Left ventricle myocardium superior (tissue), 1 donor: ENCODE measurements around the gene MSL2. TPM values are rescaled to one million over a fixed set of nuclear protein-coding genes. Genes with fewer than 3 reads are reported as not detected.
"Not testable (repeated sequence)": the region's sequence is repeated elsewhere in the genome, so short reads cannot be mapped to it uniquely, and the experiment has no call there.

Source experiments
- ATAC-seq: fragments of 200-7000 bp; cut with Tn5 transposase; one replicate; pipeline ENCODE4 v1.9.1; 2020; ENCODE audit warnings: mild to moderate bottlenecking, moderate library complexity
- DNase-seq: peaks from one replicate; pipeline ENCODE4 v3.0.0-alpha.2; 2020
- intact Hi-C: fragments of 100-400 bp; cut with micrococcal nuclease; formaldehyde crosslinking; loops from one replicate; pipeline ENCODE4 v1.11.0; 2022
- long read RNA-seq: library from polyadenylated mRNA; unstranded; transcript quantifications from one replicate; pipeline ENCODE4 v2.0.0, GENCODE V29; 2021
- total RNA-seq: library from RNA; stranded (reverse); fragmentation: NEBNext Ultra II Directional; extraction: Animal tissue kit (Norgen Biotek cat#: 25700); gene quantifications from one replicate; pipeline ENCODE4 v1.2.1, GENCODE V29; 2021
- donor health status: DM: no; HTN: yes; CAD: no; lungs with severe emphysema.

Gene MSL2, protein sequence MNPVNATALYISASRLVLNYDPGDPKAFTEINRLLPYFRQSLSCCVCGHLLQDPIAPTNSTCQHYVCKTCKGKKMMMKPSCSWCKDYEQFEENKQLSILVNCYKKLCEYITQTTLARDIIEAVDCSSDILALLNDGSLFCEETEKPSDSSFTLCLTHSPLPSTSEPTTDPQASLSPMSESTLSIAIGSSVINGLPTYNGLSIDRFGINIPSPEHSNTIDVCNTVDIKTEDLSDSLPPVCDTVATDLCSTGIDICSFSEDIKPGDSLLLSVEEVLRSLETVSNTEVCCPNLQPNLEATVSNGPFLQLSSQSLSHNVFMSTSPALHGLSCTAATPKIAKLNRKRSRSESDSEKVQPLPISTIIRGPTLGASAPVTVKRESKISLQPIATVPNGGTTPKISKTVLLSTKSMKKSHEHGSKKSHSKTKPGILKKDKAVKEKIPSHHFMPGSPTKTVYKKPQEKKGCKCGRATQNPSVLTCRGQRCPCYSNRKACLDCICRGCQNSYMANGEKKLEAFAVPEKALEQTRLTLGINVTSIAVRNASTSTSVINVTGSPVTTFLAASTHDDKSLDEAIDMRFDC
- 23.2 TPM for total RNA-seq
- long read RNA-seq, full-length matches to known transcripts, result 5 of 10 reads
- long read RNA-seq, partial matches to known transcripts, result 0 of 10 reads
- long read RNA-seq, other reads (novel, unspliced or antisense), result 5 of 10 reads

DNA sequence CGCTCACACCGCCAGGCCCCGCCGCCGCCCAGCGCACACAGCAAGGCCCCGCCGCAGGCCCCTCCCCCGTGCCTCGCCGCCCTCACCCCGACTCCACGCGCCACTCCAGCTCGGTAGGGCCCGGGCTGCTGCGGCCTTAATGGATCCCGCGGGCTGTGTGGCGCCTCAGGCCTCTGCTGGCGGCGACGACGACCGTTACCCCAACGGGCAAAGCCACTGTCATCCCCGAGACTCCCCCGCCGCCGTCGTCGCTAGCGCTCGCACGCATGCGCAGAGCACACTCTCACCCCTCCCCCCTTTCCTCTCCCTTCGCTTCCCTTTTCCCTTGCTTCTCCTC, at the start of gene MSL2:
MSL2 (minus strand) TSS at position 272 of the 337 bp plus-strand sequence. CDS start 1,222 bp downstream, outside the sequence.
- peak; percentile 54 for ATAC-seq
- no peak for DNase-seq
- intact Hi-C loops, result no loop called here

DNA sequence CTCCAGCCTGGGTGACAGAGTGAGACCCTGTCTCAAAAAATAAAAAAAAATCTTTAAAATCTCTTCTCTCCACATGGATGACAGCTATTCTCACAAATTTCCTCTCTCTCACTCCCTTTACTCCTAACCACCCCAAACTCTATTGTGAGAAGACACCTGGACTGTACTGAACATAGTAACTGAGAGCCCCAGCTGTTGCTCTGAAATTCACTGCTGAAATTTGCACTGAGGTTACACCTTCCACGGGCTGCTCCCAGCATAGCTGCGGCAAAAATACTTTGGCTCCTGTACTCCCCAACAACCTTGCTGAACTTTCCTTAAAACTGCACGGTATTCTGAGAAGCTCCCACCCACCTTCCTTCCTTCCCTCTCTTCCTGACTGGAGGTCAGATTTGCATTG, 49.6 kb upstream of the MSL2 start:
- ATAC-seq (no peak), DNase-seq (no peak)
- intact Hi-C loops, result no loop called here

GRCh38 chr3:136239094-136239493, 43.0 kb upstream of the MSL2 start:
- intact Hi-C loops, result no loop called here
- no peak for ATAC-seq
- DNase-seq, result no peak

GRCh38 chr3:136237961-136238649, 42.0 kb upstream of the MSL2 start:
- DNase-seq (no peak), ATAC-seq (no peak)
- intact Hi-C loops, result no loop called here

- DNase-seq (no peak), ATAC-seq (no peak)
- intact Hi-C loops, result no loop called here
These were observed 41.0 kb upstream of the MSL2 start for GRCh38 chr3:136237103-136237502.

- no peak for DNase-seq
- intact Hi-C loops, result no loop called here
- ATAC-seq, result no peak
These were observed 40.0 kb upstream of the MSL2 start for GRCh38 chr3:136236109-136236508.

DNA sequence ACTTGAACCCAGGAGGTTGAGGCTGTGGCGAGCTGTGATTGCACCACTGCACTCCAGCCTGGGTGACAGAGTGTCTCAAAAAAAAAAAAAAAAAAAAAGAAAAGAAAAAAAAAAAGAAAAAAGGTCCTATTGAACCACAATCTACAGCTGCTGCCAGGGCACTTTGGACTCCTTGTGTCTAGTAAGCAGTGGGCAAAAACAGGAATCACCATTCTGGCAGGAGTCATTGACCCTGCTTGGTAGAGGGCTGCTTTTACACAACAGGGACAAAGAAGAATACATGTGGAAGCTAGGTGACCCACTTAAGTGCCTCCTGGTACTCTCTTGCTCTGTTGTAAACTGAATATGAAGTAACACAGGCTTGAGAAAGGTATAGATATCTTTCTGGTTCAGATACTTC, 39.4 kb upstream of the MSL2 start:
- intact Hi-C loops, result no loop called here
- DNase-seq, result no peak
- ATAC-seq, result no peak

- no peak for DNase-seq
- intact Hi-C loops, result no loop called here
- no peak for ATAC-seq
These were observed 36.3 kb upstream of the MSL2 start for GRCh38 chr3:136232413-136232812.

- ATAC-seq, result not testable (repeated sequence)
These were observed 26.6 kb upstream of the MSL2 start for GRCh38 chr3:136222746-136223145.

GRCh38 chr3:136211547-136211946, 15.4 kb upstream of the MSL2 start:
- no peak for ATAC-seq
- intact Hi-C loops, result no loop called here
- no peak for DNase-seq

More at GRCh38 chr3:136222746-136223145, 26.6 kb upstream of the MSL2 start:
- DNase-seq, intact Hi-C loops: not testable (repeated sequence)

DNA sequence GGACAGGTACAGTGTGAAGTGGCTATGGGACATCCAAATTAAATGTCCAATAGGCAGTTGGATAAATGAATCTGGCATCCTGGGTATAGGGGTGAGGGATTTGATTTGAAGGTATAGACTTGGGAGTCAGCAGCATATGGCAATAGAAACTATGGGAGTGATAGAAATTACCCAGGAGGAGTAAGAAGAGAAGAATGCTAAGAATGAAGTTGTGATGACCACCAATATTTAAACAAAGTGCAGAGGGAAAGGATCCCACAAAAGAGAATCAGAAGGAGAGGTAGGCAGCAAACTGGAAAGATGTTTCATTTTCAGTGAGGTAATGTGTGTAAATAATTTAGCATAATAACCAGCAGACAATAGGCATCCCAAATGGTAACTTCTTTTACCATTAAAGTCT, 13.8 kb upstream of the MSL2 start:
- ATAC-seq (no peak), DNase-seq (no peak)
- intact Hi-C loops, result loop anchor here (10.0 kb wide), 1 partner anchor 45 kb away; the partner anchor contains the start of gene PCCB

GRCh38 chr3:136207489-136208115, 11.5 kb upstream of the MSL2 start:
- DNase-seq, result no peak
- no peak for ATAC-seq
- intact Hi-C loops, result loop anchor here (10.0 kb wide), 1 partner anchor 47 kb away; the partner anchor contains the start of gene PCCB

DNA sequence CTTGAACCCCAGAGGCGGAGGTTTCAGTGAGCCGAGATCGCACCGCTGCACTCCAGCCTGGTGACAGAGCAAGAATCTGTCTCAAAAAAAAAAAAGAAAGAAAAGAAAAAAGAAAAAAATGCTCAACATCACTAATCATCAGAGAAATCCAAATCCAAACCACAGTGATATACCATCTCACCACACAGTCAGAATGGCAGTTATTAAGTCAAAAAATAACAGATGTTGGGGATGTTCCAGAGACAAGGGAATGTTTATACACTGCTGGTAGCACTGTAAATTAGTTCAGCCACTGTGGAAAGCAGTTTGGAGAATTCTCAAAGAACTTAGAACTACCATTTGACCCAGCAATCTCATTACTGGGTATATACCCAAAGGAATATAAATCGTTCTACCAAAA, 3.1 kb upstream of the MSL2 start:
- DNase-seq, intact Hi-C loops, ATAC-seq: not testable (repeated sequence)

DNA sequence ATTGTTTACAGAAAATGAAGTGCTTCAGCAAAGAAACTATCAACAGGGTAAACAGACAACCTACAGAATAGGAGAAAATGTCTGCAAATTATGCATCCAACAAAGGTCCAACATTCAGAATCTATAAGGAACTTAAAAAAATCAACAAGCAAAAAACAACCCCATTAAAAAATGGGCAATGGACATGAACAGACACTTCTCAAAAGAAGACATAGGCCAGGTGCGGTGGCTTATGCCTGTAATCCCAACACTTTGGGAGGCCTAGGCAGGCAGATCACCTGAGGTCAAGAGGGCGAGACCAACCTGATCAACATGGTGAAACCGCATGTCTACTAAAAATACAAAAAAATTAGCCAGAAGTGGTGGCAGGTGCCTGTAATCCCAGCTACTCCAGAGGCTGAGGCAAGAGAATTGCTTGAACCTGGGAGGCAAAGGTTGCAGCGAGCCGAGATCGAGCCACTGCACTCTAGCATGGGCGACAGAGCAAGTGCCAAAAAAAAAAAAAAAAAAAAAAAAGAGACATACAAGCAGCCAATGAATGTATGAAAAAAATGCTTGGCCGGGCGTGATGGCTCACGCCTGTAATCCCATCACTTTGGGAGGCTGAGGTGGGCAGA, 2.4 kb upstream of the MSL2 start:
- ATAC-seq, DNase-seq, intact Hi-C loops: not testable (repeated sequence)

DNA sequence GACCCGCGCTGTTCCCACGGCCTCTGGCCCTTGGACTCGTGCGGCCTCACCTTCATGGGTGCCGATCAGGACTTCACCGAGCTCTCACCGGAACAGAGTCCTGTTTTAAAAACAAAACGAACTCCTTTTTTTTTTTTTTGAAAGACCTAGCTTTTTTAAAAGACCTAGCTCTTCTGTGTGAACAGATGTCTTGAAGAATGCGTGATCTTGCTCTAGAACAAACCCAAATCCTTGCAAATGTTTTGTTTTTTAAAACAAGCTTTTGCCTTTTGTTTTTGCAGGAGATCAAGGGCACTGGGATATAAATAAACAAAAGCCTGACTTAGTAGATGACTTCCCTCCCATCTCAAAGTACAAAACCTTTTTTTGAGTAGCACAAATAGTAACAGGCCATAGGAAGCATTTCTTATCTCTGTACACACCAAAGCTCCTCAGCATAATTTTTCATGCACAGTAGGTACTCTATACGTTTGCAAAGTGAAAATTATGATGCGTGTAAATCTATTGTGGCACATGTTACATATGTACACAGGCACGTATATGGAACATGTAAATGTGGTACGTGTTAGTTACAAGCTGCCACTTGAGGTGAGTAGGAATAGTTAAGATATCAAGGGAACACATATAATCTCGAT, 1.1 kb upstream of the MSL2 start:
- no peak for ATAC-seq
- DNase-seq, result no peak
- intact Hi-C loops, result no loop called here

DNA sequence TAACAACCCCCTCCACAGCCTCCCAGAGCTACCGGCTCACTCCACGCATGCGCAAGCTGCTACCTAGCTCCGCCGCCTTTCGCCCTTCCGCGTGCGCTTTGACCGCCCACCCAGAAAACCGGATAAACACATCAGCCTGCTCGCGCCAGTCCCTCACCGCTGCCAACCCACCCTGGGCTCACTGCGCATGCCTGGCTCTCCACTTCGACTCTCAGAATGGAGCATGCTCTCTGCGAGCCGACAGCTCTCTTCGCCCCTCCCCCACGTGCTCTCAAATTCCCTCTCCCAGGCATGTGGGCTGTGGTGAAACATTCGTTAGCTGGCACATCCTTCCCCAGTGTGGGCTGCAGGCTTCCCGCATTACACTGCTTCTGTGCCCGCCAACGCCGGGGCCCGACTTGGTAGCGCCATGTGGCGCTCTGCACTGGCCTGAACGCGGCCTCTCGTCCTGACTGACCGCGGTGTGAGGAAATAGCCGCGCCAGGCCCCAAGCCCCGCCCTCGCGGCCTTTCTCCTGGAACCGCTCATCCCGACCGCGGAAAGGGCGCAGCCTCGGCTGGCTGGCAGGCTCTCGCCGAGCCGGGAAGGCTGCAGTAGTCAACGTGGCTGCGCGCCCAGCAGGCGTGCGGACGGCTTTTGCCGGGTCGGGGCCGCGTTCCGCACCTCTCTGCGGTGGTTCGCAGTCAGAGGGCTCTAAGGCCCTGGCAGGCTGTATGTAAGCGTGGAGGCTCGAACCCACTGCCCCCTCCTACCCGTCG, 445 bp upstream of the MSL2 start:
- DNase-seq, result peak; percentile 99
- intact Hi-C loops, result no loop called here
- peak; percentile 89 for ATAC-seq

DNA sequence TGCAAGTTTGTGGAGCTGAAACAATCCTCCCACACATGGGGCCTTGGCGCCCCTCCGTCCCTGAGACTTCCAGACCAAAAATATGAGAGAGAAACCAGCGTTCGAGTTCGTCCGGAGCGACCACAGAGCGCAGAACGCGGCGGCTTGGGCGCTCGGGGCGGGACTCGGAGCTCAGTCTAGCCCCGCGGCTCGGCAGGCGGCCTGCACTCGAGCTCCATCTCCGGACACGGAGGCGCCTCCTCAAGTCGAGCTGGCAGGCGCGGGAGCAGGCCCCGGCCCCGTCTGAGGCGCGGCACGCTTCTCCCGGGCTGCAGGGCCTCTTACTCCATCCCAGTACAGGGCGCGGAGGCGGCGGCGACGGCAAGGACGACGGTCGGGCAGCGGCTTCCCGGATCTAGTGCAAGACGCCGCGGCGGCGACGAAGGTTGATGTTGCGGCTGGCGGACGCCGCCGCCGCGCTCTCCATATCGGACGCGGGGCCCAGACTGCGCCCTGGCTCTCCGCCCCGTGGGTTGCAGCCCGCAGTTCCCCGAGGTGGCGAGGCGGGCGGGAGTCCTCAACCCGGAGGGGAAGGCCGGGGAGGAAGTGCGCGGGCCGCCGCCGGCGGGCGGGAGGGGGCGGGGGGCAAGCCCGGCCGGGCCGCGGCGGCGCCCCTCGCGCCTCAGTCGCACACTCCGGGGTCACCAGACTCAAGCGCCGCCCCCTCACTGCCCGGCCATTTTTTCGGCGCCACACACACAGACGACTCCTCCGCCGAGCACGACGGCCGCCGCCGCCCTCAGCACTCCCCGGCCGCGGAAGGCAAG, 674 bp downstream of the MSL2 start:
- ATAC-seq (peak; percentile 59), DNase-seq (peak; percentile 88)
- intact Hi-C loops, result no loop called here
